Rectal smooth muscle tissue (tissue), 1 donor: ENCODE measurements around the gene TAF15.

ENCODE experiments used
- H3K27ac ChIP-seq: one replicate; pipeline ENCODE4 v1.7.0; 2013; ENCODE audit warnings: low read depth, low read length, inconsistent platforms
- H3K27me3 ChIP-seq: one replicate; pipeline ENCODE4 v1.7.0; 2013; ENCODE audit warnings: low read length; ENCODE audit not compliant: control insufficient read depth, insufficient read depth
- H3K36me3 ChIP-seq: one replicate; pipeline ENCODE4 v1.7.0; 2013; ENCODE audit warnings: low read length; ENCODE audit not compliant: control insufficient read depth, insufficient read depth
- H3K4me1 ChIP-seq: one replicate; pipeline ENCODE4 v1.7.0; 2013; ENCODE audit warnings: low read length; ENCODE audit not compliant: control insufficient read depth, insufficient read depth
- H3K4me3 ChIP-seq: one replicate; pipeline ENCODE4 v1.7.0; 2013; ENCODE audit warnings: low read length
- H3K9ac ChIP-seq: one replicate; pipeline ENCODE4 v1.7.0; 2013; ENCODE audit warnings: low read length

Gene TAF15

GRCh38 chr17:35793257-35793656, 16.0 kb upstream of the TAF15 start:
- H3K4me3 ChIP-seq, result peak overlapping the region; percentile 17
- no peaks in the 10 kb centered on the region for H3K36me3 ChIP-seq
- no peak overlapping the region for H3K27ac ChIP-seq
- peaks cover 21% of the 10 kb centered on the region for H3K4me1 ChIP-seq
- no peaks in the 10 kb centered on the region for H3K27me3 ChIP-seq
- H3K9ac ChIP-seq, result no peak overlapping the region

DNA sequence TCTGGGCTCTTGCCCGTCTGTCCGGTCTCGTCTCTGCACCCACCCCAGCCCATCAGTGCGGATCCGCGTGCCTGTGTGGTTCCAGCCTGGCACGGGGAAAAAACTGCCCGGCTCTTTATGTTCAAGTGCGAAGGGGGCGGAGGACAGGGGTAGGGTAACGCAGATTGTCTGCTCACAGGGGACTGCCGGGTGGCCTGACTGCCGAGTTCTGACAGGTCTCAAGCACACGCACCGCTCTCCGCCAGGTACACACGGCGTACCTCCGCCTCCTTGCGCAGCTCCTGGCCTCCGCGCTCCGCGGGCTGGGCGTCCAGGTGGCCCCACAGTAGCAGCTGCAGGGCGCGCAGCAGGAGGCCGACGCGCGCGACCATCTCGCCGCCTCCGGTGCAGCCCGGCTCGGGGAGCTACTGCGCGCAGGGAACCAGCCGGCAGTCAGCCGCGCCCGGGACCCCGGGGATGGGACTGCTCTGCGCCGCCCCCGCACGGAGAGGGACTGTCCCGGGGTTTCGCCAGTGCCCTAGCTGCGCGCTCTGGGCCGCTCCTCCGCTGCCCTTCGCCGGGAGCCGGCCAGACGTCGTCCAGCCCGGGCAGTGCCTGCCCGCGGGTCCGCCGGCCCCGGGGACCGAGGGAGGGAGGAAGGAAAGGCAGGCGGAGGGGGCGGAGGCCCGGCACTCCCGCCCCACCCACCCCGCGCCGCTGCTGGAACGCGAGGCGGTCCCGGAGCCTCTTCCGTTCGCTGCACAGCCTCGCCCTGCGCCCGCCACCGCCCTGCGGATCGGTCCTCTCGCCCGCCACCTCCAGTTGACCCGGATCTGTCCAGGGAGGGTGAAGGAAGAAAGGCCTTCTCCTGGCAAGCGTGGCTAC, 14.0 kb upstream of the TAF15 start, which contains the start of gene MMP28:
Gene MMP28, minus strand, starts transcription at position 635 of the 864 bp plus-strand sequence. Its CDS starts 264 bp downstream, at position 371.
- no peaks in the 10 kb centered on the region for H3K36me3 ChIP-seq
- H3K4me3 ChIP-seq, result peak within 1 kb of the TSS; percentile 82
- H3K27me3 ChIP-seq, result no peaks in the 10 kb centered on the region
- peak within 1 kb of the TSS; percentile 29 for H3K9ac ChIP-seq
- peak within 1 kb of the TSS; percentile 19 for H3K27ac ChIP-seq
- H3K4me1 ChIP-seq, result peaks cover 20% of the 10 kb centered on the region

DNA sequence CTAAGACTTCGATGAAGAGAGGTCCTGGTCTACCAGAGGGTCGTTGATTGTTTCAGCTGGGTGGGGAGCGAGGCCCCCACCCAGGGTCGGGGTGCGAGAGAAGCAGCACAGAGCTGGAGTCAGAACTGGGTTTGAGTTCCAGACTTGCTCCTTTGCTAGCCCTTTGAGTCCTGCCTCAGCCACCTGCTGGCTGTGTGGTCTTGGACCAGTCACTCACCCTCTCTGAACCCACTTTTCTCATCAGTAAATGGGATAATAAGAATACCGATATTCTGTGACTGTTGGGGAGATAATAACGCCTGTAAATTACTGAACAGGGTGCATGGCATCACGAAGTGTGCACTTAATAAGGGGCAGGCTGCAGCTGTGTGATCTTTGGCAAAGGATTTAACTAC, 13.4 kb upstream of the TAF15 start:
- H3K4me3 ChIP-seq, result peak overlapping the region; percentile 59
- no peaks in the 10 kb centered on the region for H3K27me3 ChIP-seq
- peaks cover 24% of the 10 kb centered on the region for H3K4me1 ChIP-seq
- H3K27ac ChIP-seq, result no peak overlapping the region
- no peak overlapping the region for H3K9ac ChIP-seq
- no peaks in the 10 kb centered on the region for H3K36me3 ChIP-seq

DNA sequence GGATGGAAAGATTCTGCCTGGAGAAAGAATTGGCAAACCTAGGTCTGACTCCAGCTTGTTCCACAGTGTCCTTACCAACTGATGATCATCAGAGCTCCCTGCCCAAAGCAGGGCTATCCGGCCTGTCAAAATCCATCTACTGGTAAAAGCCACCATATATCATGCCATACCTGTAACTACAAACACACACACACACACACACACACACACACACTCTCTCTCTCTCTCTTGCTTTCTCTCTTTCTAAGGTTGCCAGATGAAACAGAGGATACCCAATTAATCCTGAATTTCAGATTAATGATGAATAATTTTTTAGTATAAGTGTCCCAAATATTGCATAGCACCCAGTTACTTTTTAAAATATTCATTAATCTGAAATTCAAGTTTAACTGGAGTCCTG, 12.3 kb upstream of the TAF15 start:
- no peak overlapping the region for H3K27ac ChIP-seq
- H3K36me3 ChIP-seq, result no peaks in the 10 kb centered on the region
- no peak overlapping the region for H3K9ac ChIP-seq
- peaks cover 30% of the 10 kb centered on the region for H3K4me1 ChIP-seq
- H3K4me3 ChIP-seq, result no peak overlapping the region
- H3K27me3 ChIP-seq, result no peaks in the 10 kb centered on the region

DNA sequence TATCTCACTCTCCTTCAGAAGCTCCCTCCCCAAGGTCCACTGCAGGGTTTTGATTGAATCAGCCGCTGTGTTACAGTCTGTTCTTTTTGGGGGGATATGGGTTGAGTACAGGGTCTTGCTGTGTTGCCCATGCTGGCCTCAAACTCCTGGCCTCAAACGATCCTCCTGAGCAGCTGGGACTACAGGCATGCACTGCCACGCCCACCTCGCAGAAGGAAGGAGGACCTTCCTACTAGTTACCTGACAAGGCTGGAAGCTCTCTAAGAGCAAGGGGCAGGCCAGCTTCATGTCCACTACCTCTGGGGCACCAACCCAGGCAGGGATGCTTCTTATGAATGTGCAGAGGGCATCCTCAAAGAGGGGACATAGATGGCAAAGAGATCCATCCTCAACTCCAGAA, 11.9 kb upstream of the TAF15 start:
- Histone ChIP-seq H3K4me1 (peaks cover 28% of the 10 kb centered on the region), H3K27me3 (no peaks in the 10 kb centered on the region), H3K27ac (no peak overlapping the region), H3K9ac (no peak overlapping the region), H3K4me3 (no peak overlapping the region), H3K36me3 (no peaks in the 10 kb centered on the region)

DNA sequence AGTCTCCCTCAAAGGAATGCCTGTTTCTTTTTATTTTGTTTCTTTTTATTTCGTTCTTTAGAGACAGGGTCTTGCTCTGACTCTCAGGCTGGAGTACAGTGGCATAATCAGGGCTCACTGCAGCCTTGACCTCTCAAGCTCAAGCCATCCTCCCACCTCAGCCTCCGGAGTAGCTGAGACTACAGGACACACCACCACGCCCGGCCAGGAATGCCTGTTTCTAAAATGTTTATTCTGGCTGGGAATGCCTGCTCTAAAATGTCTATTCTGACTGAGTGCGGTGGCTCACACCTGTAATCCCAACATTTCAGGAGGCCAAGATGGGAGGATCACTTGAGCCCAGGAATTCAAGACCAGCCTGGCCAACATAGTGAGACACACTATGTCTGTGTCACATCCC, 11.4 kb upstream of the TAF15 start:
- H3K27ac ChIP-seq, result no peak overlapping the region
- H3K4me1 ChIP-seq, result peaks cover 24% of the 10 kb centered on the region
- H3K27me3 ChIP-seq, result no peaks in the 10 kb centered on the region
- no peak overlapping the region for H3K4me3 ChIP-seq
- H3K9ac ChIP-seq, result no peak overlapping the region
- no peaks in the 10 kb centered on the region for H3K36me3 ChIP-seq

DNA sequence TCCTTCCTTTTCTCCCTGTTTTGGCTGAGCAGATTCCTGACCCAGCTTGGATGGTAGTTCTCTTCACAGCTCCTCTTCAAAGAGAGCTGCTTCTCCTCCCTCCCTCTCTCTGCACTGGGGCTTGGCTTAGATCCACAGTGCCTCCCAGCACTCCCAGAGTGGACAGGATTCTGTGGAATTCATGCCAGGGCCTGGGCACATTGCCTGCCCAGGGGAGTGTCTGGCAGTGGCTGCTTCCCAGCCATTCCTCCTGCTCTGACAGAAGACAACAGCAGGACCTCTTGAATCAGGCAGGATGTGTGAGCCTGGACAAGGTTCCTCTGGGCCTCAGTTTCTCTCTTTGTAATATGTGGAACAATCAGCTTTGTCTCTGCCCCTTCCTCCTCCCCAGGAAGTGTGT, 9.3 kb upstream of the TAF15 start:
- Histone ChIP-seq H3K36me3 (no peaks in the 10 kb centered on the region), H3K4me3 (no peak overlapping the region), H3K4me1 (peaks cover 24% of the 10 kb centered on the region), H3K9ac (no peak overlapping the region), H3K27me3 (no peaks in the 10 kb centered on the region), H3K27ac (no peak overlapping the region)

GRCh38 chr17:35801583-35802224, 7.6 kb upstream of the TAF15 start:
- peak overlapping the region; percentile 15 for H3K4me3 ChIP-seq
- no peaks in the 10 kb centered on the region for H3K27me3 ChIP-seq
- H3K9ac ChIP-seq, result no peak overlapping the region
- H3K36me3 ChIP-seq, result no peaks in the 10 kb centered on the region
- peaks cover 20% of the 10 kb centered on the region for H3K4me1 ChIP-seq
- H3K27ac ChIP-seq, result peak overlapping the region; percentile 78

GRCh38 chr17:35804658-35805192, 4.6 kb upstream of the TAF15 start:
- Histone ChIP-seq H3K4me1 (peaks cover 16% of the 10 kb centered on the region), H3K4me3 (no peak overlapping the region), H3K27ac (no peak overlapping the region), H3K27me3 (no peaks in the 10 kb centered on the region), H3K9ac (no peak overlapping the region), H3K36me3 (no peaks in the 10 kb centered on the region)

DNA sequence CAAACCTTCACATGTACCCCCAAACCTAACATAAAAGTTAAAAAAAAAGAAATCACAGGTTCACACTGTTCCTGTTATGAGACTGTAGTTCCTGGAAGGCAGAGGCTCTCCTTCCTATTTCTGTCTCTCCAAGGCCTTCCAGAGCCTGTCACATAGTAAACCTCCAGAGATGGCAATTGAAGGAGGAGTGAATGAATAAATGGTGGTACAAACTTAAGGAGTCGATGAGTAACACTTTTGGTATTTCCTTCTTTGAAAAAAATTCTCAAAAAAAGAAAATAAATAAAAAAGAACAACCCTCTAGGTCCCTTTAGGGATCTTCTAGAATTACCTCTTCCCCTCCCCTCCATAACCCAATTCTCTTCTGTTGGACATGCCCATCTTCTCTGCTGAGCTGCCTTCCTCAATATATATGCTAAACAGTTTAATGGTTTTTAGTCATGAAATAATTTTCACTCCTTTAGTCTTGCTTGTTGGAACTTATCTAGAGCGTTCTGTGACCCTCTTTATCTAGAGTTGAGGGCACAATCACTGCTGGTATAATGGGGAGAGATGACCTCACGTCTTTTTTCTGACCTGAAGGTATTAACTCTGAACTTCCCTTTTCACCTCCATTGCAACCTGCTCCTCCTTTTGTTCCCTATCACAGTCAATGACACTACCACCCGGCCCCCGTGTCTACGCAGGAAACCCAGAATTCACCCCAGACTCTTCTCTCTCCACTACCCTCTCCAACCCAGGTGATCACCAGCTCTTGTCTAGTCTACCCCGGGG, 1.7 kb upstream of the TAF15 start:
- Histone ChIP-seq H3K27ac (no peak overlapping the region), H3K9ac (no peak overlapping the region), H3K4me1 (peaks cover 13% of the 10 kb centered on the region), H3K27me3 (no peaks in the 10 kb centered on the region), H3K36me3 (no peaks in the 10 kb centered on the region), H3K4me3 (no peak overlapping the region)

DNA sequence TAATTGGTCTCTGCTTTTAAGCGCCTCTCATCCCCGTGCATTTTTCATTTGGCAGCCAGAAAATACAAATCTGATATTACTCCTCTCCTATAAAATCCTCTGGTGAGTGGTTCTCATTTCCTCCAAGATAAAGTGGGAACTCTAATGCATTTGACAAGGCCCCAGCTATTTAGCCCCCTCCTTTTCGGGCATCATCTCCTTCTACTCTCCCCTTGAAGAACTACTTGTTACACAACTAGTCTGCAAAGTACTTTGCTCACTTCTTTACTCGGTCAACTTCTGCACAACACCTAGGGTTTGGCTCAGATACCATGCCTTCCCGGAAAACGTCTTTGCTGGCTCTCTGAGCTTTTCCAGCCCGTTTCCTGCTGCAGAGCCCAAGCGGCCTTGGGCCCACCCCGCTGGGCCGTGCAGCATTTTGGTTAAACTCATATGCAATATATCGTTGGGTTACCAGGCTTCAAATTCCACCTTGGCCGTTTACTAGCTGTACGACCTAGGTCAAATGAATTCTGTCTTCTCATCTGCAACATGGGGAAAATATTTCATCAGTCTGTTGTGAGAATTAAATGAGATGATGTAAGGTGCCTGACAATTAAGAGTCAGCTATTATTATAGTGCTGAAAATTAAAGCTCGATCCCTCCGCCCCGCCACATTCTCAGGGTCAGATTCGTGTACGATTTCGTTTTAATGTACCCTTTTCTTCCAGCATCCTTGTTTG, 883 bp upstream of the TAF15 start:
- H3K27ac ChIP-seq, result peak overlapping the region; percentile 97
- no peaks in the 10 kb centered on the region for H3K36me3 ChIP-seq
- H3K4me3 ChIP-seq, result peak overlapping the region; percentile 85
- H3K4me1 ChIP-seq, result peaks cover 13% of the 10 kb centered on the region
- H3K9ac ChIP-seq, result no peak overlapping the region
- no peaks in the 10 kb centered on the region for H3K27me3 ChIP-seq
